ENCODE data around the gene TRIM33.

The TRIM33 gene

DNA sequence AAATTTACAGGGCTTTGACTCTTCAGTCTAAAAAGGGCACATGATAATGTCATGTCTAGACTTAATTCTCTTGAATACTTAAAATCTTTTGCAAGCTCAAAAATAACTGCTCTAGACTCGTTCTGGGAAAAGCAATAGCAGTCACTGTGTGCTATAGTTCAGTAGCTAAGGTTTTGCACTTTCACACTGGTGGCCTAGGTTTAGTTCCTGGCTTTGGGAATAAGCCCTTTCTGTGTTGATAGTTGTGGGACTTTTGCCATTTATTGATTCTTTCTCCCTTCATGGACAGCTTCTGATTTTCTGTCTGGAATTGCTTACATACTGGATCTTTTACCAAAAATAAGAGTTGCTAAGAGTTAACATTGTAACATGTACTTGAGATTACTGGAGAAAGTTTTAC, 151.2 kb downstream of the TRIM33 start:
- TF ChIP-seq SPI1 (IDR thresholded peaks at IDR 0.05; ENCODE audit: borderline replicate concordance, low read depth) (no peak), CTCF (IDR thresholded peaks at IDR 0.05; ENCODE audit: insufficient read depth, low read length) (no peak), GABPA (IDR thresholded peaks at IDR 0.05; ENCODE audit: low read depth) (no peak), POLR2AphosphoS5 (IDR thresholded peaks at IDR 0.05; ENCODE audit: low read depth) (no peak)
- TF ChIP-seq, protein P1, sequence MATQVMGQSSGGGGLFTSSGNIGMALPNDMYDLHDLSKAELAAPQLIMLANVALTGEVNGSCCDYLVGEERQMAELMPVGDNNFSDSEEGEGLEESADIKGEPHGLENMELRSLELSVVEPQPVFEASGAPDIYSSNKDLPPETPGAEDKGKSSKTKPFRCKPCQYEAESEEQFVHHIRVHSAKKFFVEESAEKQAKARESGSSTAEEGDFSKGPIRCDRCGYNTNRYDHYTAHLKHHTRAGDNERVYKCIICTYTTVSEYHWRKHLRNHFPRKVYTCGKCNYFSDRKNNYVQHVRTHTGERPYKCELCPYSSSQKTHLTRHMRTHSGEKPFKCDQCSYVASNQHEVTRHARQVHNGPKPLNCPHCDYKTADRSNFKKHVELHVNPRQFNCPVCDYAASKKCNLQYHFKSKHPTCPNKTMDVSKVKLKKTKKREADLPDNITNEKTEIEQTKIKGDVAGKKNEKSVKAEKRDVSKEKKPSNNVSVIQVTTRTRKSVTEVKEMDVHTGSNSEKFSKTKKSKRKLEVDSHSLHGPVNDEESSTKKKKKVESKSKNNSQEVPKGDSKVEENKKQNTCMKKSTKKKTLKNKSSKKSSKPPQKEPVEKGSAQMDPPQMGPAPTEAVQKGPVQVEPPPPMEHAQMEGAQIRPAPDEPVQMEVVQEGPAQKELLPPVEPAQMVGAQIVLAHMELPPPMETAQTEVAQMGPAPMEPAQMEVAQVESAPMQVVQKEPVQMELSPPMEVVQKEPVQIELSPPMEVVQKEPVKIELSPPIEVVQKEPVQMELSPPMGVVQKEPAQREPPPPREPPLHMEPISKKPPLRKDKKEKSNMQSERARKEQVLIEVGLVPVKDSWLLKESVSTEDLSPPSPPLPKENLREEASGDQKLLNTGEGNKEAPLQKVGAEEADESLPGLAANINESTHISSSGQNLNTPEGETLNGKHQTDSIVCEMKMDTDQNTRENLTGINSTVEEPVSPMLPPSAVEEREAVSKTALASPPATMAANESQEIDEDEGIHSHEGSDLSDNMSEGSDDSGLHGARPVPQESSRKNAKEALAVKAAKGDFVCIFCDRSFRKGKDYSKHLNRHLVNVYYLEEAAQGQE (IDR thresholded peaks at IDR 0.05; ENCODE audit: insufficient replicate concordance, low read depth), result no peak

DNA sequence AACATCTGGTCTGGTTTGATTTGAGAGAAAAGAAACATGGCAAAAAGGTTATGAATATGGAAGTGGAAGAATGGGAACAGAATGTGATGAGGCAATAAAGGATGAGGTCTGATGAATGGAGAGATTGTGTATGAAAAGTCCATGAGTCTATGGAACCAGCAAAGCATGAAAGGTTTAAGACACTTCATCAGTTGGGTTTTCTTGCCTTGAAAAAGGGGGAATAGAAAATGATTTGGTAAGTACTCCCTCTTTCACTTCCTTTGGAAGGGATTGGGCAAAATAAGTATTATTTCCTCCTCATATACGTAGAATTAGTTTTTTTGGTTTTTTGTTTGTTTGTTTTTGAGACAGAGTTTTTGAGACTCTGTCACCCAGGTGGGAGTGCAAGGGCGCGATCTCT, 155.8 kb downstream of the TRIM33 start:
- no peak overlapping the region for H3K4me3 ChIP-seq (replicated peaks; ENCODE audit: insufficient read depth, low read length)
- DNase-seq (ENCODE audit: low read depth in 1 of 2, low spot score in 1 of 2), result no peak
- H3K27ac ChIP-seq (replicated peaks), result no peak overlapping the region
- no peaks in the 10 kb centered on the region for H3K27me3 ChIP-seq (ENCODE audit: insufficient read depth, poor library complexity, severe bottlenecking)
- TF ChIP-seq SPI1 (IDR thresholded peaks at IDR 0.05; ENCODE audit: borderline replicate concordance, low read depth), result no peak
- TF ChIP-seq, protein P1 (IDR thresholded peaks at IDR 0.05; ENCODE audit: insufficient replicate concordance, low read depth), result no peak
- TF ChIP-seq CTCF (IDR thresholded peaks at IDR 0.05; ENCODE audit: insufficient read depth, low read length), result no peak
- TF ChIP-seq POLR2AphosphoS5 (IDR thresholded peaks at IDR 0.05; ENCODE audit: low read depth), result no peak
- no peak for TF ChIP-seq GABPA (IDR thresholded peaks at IDR 0.05; ENCODE audit: low read depth)

More for the DNA sequence above, 151.2 kb downstream of the TRIM33 start:
- H3K4me3 ChIP-seq (replicated peaks; ENCODE audit: insufficient read depth, low read length), result no peak overlapping the region
- no peaks in the 10 kb centered on the region for H3K27me3 ChIP-seq (ENCODE audit: insufficient read depth, poor library complexity, severe bottlenecking)
- no peak for DNase-seq (ENCODE audit: low read depth in 1 of 2, low spot score in 1 of 2)
- H3K27ac ChIP-seq (replicated peaks), result no peak overlapping the region

DNA sequence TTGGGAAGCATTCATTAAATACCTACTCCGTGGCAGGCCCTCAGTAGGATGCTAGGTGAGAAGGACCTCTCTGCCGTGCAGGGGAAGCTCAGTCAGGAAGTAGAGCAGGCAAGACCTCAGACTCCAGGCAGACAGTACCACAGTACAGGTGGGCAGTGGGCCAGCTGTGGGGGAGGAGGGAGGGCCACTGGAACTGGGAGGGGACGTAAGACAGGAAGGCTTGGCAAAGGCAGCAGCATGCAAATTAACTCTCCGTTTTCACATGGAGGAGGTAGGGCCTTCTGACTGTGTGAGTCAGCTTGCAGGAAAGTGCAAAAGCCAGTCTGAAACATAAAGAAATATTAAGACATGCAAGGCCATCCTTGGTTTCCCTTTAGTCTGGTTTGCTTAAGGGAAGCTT, 157.7 kb downstream of the TRIM33 start:
- no peak overlapping the region for H3K4me3 ChIP-seq (replicated peaks; ENCODE audit: insufficient read depth, low read length)
- TF ChIP-seq GABPA (IDR thresholded peaks at IDR 0.05; ENCODE audit: low read depth) (no peak), SPI1 (IDR thresholded peaks at IDR 0.05; ENCODE audit: borderline replicate concordance, low read depth) (no peak), POLR2AphosphoS5 (IDR thresholded peaks at IDR 0.05; ENCODE audit: low read depth) (no peak), CTCF (IDR thresholded peaks at IDR 0.05; ENCODE audit: insufficient read depth, low read length) (no peak)
- H3K27ac ChIP-seq (replicated peaks), result no peak overlapping the region
- no peaks in the 10 kb centered on the region for H3K27me3 ChIP-seq (ENCODE audit: insufficient read depth, poor library complexity, severe bottlenecking)
- DNase-seq (ENCODE audit: low read depth in 1 of 2, low spot score in 1 of 2), result no peak

GRCh38 chr1:114352797-114353196, 158.2 kb downstream of the TRIM33 start:
- Histone ChIP-seq H3K27ac (replicated peaks) (no peak overlapping the region), H3K27me3 (ENCODE audit: insufficient read depth, poor library complexity, severe bottlenecking) (no peaks in the 10 kb centered on the region), H3K4me3 (replicated peaks; ENCODE audit: insufficient read depth, low read length) (no peak overlapping the region)
- TF ChIP-seq POLR2AphosphoS5 (IDR thresholded peaks at IDR 0.05; ENCODE audit: low read depth), result no peak
- DNase-seq (ENCODE audit: low read depth in 1 of 2, low spot score in 1 of 2), result no peak

Data from HL-60 (cell line).